ENCODE data around the gene MAPKAP1.

DNA sequence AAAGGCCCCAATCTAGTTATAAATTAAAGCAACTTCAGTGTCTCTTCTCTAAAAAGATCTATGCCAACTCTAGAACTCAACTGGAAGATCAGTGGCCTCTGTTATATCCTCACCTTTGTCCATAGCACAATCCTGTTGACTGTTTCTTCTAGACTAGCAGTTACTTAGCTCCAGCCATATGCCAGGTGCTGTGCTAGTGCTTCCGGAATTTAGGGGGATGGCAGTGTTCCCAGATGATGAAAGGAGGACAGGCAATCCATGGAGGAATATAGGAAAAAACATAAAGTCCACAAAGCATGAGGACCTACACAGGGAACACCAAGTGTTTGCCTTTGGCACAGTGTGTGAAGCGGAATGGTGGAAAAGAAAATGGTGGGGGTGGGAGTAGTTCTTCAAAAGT, 214.3 kb downstream of the MAPKAP1 start:
- TF ChIP-seq, protein P1, sequence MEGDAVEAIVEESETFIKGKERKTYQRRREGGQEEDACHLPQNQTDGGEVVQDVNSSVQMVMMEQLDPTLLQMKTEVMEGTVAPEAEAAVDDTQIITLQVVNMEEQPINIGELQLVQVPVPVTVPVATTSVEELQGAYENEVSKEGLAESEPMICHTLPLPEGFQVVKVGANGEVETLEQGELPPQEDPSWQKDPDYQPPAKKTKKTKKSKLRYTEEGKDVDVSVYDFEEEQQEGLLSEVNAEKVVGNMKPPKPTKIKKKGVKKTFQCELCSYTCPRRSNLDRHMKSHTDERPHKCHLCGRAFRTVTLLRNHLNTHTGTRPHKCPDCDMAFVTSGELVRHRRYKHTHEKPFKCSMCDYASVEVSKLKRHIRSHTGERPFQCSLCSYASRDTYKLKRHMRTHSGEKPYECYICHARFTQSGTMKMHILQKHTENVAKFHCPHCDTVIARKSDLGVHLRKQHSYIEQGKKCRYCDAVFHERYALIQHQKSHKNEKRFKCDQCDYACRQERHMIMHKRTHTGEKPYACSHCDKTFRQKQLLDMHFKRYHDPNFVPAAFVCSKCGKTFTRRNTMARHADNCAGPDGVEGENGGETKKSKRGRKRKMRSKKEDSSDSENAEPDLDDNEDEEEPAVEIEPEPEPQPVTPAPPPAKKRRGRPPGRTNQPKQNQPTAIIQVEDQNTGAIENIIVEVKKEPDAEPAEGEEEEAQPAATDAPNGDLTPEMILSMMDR (IDR thresholded peaks at IDR 0.05; ENCODE audit: insufficient read depth, low read length, poor library complexity, severe bottlenecking): no peak
- TF ChIP-seq EZH2phosphoT487 (conservative IDR thresholded peaks at IDR 0.05; ENCODE audit: low read length): no peak
